ENCODE results near the gene FOS. TPM values are rescaled to one million over a fixed set of nuclear protein-coding genes. Genes with fewer than 3 reads are reported as not detected.

FOS gene
- 2.2 and 4.7 TPM in 2 replicates for total RNA-seq

GRCh38 chr14:75278422-75279152 is at the start of gene FOS:
Gene FOS, plus strand, starts transcription at chr14:75278828. Its CDS starts 155 bp downstream, at chr14:75278983.

Small RNA genes within 50 kb of the gene (small RNA-seq; reads per million reads assigned to genes)
- gene RF00004: not detected

Other genes with a start within 250 kb of the FOS start
- 30.1 TPM in 2 replicates for gene MLH3, start 227.4 kb upstream of the FOS start, total RNA-seq
- 8.1 and 13.5 TPM in 2 replicates for gene ACYP1, start 214.8 kb upstream of the FOS start, total RNA-seq
- gene ZC2HC1C, start 209.2 kb upstream of the FOS start, total RNA-seq: 0.98 and 1.8 TPM in 2 replicates
- 29.8 and 33.2 TPM in 2 replicates for gene NEK9, start 151.8 kb upstream of the FOS start, total RNA-seq
- 213 and 218 TPM in 2 replicates for gene TMED10, start 102.2 kb upstream of the FOS start, total RNA-seq
- gene JDP2, start 149.2 kb downstream of the FOS start, total RNA-seq: 22.4 and 25.8 TPM in 2 replicates
- gene BATF, start 243.6 kb downstream of the FOS start, total RNA-seq: not detected in 2 replicates